NCI-H1105 (cell line): Measurements from ENCODE around the gene SLC4A5.

Experiments
- DNase-seq: peaks from one replicate; lab custom pipeline; 2025; lab: John Stamatoyannopoulos, UW

SLC4A5 gene

GRCh38 chr2:74312913-74313312, 30.3 kb downstream of the SLC4A5 start:
- DNase-seq = no peak

- DNase-seq = no peak
Observed at GRCh38 chr2:74307720-74308119, 35.5 kb downstream of the SLC4A5 start.

- no peak for DNase-seq
Observed at GRCh38 chr2:74304332-74305148, 38.7 kb downstream of the SLC4A5 start.

- no peak for DNase-seq
Observed at GRCh38 chr2:74302865-74303264, 40.4 kb downstream of the SLC4A5 start.

GRCh38 chr2:74301262-74301661, 42.0 kb downstream of the SLC4A5 start:
- DNase-seq = no peak

- DNase-seq = no peak
Observed at GRCh38 chr2:74300506-74300905, 42.7 kb downstream of the SLC4A5 start.

GRCh38 chr2:74297950-74298349, 45.3 kb downstream of the SLC4A5 start:
- DNase-seq = no peak

GRCh38 chr2:74297391-74297790, 45.8 kb downstream of the SLC4A5 start:
- DNase-seq = no peak

GRCh38 chr2:74293191-74293991, 49.8 kb downstream of the SLC4A5 start:
- DNase-seq = no peak

GRCh38 chr2:74292751-74293150, 50.5 kb downstream of the SLC4A5 start:
- no peak for DNase-seq

GRCh38 chr2:74291886-74292621, 51.2 kb downstream of the SLC4A5 start:
- no peak for DNase-seq

GRCh38 chr2:74291218-74291544, 52.0 kb downstream of the SLC4A5 start:
- no peak for DNase-seq

GRCh38 chr2:74290466-74291217, 52.6 kb downstream of the SLC4A5 start:
- no peak for DNase-seq

GRCh38 chr2:74290066-74290465, 53.1 kb downstream of the SLC4A5 start:
- no peak for DNase-seq

GRCh38 chr2:74286725-74287124, 56.5 kb downstream of the SLC4A5 start:
- no peak for DNase-seq

- DNase-seq = no peak
Observed at GRCh38 chr2:74281141-74281975, 61.9 kb downstream of the SLC4A5 start.

GRCh38 chr2:74278694-74279093, 64.5 kb downstream of the SLC4A5 start:
- no peak for DNase-seq

GRCh38 chr2:74278176-74278575, 65.0 kb downstream of the SLC4A5 start:
- DNase-seq = no peak

- DNase-seq = no peak
Observed at GRCh38 chr2:74275228-74275627, 68.0 kb downstream of the SLC4A5 start.

GRCh38 chr2:74269667-74270066, 73.5 kb downstream of the SLC4A5 start:
- DNase-seq = no peak

- DNase-seq = peak; percentile 15
Observed at GRCh38 chr2:74267068-74267467, 76.1 kb downstream of the SLC4A5 start.
